HL-60 (cell line): ENCODE results near the gene RPN2.

Experiments used
- DNase-seq, 2 experiments: peaks; one replicate each; pipeline ENCODE4 v3.0.0-alpha.2; 2010 to 2020; ENCODE audit warnings: low read depth in 1 of 2, low spot score in 1 of 2
- H3K27ac ChIP-seq: fragments of 250-450 bp; sonication (Bioruptor Pico); replicated peaks from 2 replicates; pipeline ENCODE4 v1.5.1; 2020; ENCODE audit warnings: mild to moderate bottlenecking, moderate library complexity
- H3K27me3 ChIP-seq: fragments of 250-450 bp; sonication (Bioruptor Pico); 2 replicates; pipeline ENCODE4 v1.5.1; 2021; ENCODE audit warnings: mild to moderate bottlenecking, moderate library complexity; ENCODE audit not compliant: insufficient read depth, poor library complexity, severe bottlenecking
- H3K4me3 ChIP-seq: replicated peaks from 2 replicates; pipeline ENCODE4 v1.5.1; 2011; ENCODE audit warnings: mild to moderate bottlenecking, control low read depth, low read length; ENCODE audit not compliant: insufficient read depth
- GABPA ChIP-seq: IDR thresholded peaks from 2 replicates; pipeline ENCODE4 v1.6.1; 2012; ENCODE audit warnings: low read depth
- POLR2AphosphoS5 ChIP-seq: IDR thresholded peaks from 2 replicates; pipeline ENCODE4 v1.6.1; 2012; ENCODE audit warnings: low read depth
- SPI1 ChIP-seq: IDR thresholded peaks from 2 replicates; pipeline ENCODE4 v1.6.1; 2012; ENCODE audit warnings: low read depth, mild to moderate bottlenecking, borderline replicate concordance
- TF ChIP-seq, protein P1 (sequence below): IDR thresholded peaks from one replicate; pipeline ENCODE4 v1.5.1; 2011; ENCODE audit warnings: low read length, control low read depth, inconsistent platforms; ENCODE audit not compliant: insufficient read depth
- TF ChIP-seq, protein P2 (sequence below): IDR thresholded peaks from 2 replicates; pipeline ENCODE4 v1.6.1; 2012; ENCODE audit warnings: low read depth; ENCODE audit not compliant: insufficient replicate concordance

The RPN2 gene

DNA sequence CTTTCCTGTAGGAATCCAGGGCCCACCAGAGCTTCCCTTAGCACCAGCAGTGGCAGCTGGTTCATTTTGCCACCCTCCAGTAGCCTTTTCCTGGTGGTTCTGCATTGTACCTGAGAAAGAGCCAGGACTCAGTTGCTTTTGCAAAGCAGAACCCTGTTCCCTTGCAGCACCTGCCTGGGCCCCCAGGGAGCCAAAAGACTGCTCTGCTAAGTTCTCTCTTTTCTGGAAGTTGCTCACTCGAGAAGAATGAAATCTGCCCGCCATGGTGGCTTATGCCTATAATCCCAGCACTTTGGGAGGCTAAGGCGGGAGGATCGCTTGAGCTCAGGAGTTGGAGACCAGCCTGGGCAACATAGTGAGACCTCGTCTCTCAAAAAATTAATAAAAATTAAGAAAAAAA lies 58.5 kb downstream of the RPN2 start:
- Histone ChIP-seq H3K4me3 (no peak overlapping the region), H3K27ac (no peak overlapping the region), H3K27me3 (no peaks in the 10 kb centered on the region)
- no peak for DNase-seq
- TF ChIP-seq GABPA = no peak
- TF ChIP-seq POLR2AphosphoS5 = no peak
- TF ChIP-seq, protein P1, sequence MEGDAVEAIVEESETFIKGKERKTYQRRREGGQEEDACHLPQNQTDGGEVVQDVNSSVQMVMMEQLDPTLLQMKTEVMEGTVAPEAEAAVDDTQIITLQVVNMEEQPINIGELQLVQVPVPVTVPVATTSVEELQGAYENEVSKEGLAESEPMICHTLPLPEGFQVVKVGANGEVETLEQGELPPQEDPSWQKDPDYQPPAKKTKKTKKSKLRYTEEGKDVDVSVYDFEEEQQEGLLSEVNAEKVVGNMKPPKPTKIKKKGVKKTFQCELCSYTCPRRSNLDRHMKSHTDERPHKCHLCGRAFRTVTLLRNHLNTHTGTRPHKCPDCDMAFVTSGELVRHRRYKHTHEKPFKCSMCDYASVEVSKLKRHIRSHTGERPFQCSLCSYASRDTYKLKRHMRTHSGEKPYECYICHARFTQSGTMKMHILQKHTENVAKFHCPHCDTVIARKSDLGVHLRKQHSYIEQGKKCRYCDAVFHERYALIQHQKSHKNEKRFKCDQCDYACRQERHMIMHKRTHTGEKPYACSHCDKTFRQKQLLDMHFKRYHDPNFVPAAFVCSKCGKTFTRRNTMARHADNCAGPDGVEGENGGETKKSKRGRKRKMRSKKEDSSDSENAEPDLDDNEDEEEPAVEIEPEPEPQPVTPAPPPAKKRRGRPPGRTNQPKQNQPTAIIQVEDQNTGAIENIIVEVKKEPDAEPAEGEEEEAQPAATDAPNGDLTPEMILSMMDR = no peak
- no peak for TF ChIP-seq SPI1
- TF ChIP-seq, protein P2, sequence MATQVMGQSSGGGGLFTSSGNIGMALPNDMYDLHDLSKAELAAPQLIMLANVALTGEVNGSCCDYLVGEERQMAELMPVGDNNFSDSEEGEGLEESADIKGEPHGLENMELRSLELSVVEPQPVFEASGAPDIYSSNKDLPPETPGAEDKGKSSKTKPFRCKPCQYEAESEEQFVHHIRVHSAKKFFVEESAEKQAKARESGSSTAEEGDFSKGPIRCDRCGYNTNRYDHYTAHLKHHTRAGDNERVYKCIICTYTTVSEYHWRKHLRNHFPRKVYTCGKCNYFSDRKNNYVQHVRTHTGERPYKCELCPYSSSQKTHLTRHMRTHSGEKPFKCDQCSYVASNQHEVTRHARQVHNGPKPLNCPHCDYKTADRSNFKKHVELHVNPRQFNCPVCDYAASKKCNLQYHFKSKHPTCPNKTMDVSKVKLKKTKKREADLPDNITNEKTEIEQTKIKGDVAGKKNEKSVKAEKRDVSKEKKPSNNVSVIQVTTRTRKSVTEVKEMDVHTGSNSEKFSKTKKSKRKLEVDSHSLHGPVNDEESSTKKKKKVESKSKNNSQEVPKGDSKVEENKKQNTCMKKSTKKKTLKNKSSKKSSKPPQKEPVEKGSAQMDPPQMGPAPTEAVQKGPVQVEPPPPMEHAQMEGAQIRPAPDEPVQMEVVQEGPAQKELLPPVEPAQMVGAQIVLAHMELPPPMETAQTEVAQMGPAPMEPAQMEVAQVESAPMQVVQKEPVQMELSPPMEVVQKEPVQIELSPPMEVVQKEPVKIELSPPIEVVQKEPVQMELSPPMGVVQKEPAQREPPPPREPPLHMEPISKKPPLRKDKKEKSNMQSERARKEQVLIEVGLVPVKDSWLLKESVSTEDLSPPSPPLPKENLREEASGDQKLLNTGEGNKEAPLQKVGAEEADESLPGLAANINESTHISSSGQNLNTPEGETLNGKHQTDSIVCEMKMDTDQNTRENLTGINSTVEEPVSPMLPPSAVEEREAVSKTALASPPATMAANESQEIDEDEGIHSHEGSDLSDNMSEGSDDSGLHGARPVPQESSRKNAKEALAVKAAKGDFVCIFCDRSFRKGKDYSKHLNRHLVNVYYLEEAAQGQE = no peak

DNA sequence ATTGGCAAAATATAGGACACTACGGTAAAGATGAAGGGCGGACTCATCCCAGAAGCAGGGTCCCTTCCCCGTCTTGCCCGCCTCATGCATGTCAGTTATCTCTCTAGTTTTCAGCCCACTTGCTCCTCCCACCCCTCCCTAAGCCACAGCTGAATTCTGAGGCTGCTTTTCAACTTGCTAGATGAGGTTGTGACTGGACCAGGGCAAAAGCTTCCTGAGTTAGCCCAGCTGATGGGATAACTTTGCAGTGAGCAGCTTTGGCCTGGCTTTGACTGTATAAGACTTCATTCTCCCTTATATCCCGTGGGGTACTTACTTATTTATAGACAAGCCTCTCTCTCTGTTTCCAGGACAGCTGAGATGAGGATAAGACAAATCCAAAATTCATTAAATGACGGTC lies 59.3 kb downstream of the RPN2 start:
- no peak for DNase-seq
- TF ChIP-seq, protein P2 = no peak
- no peak for TF ChIP-seq GABPA
- TF ChIP-seq POLR2AphosphoS5 = no peak
- TF ChIP-seq, protein P1 = no peak
- no peak for TF ChIP-seq SPI1

DNA sequence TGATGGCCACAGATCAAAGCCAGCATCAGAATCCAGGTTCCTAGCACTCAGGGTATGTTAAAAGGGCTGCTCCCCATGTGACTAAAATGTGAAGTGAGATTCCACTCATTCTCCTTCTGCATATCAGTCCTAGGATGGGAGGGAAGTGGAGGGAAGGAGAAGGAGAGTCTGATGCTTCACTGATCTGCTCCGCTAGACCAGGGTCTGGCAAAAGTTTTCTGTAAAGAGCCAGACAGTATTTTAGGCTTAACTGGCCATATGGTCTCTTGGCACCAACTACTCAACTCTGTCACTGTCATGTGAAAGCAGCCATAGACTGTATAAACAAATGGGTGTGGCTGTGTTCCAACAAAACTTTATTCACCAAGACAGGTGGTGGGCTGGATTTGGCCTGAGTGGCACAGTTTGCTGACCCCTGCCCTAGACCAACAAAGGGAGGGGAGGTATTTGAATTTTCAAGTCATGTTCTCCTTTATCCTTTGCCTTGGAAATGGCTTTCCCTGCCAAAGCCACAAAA lies 59.9 kb downstream of the RPN2 start:
- Histone ChIP-seq H3K27me3 (no peaks in the 10 kb centered on the region), H3K4me3 (no peak overlapping the region), H3K27ac (no peak overlapping the region)
- TF ChIP-seq GABPA = no peak
- TF ChIP-seq, protein P1 = no peak
- no peak for TF ChIP-seq SPI1
- no peak for TF ChIP-seq POLR2AphosphoS5
- TF ChIP-seq, protein P2 = no peak
- DNase-seq = no peak

More for the DNA sequence above, 59.3 kb downstream of the RPN2 start:
- Histone ChIP-seq H3K27me3 (no peaks in the 10 kb centered on the region), H3K27ac (no peak overlapping the region), H3K4me3 (no peak overlapping the region)
